ENCODE data around the gene UROC1. TPM values are rescaled to one million over a fixed set of nuclear protein-coding genes. Genes with fewer than 3 reads are reported as not detected.

The UROC1 gene
- total and polyA plus RNA-seq, 12 donors: 0.01 TPM; not detected in 11

- peaks cover 0 to 3% (median 0%) of the 10 kb centered on the region in 7 donors for H3K27me3 ChIP-seq
- no peak overlapping the region for H3K4me3 ChIP-seq
- TF ChIP-seq CTCF (IDR thresholded peaks at IDR 0.05): no peak
- H3K36me3 ChIP-seq: no peaks in the 10 kb centered on the region
- H3K4me1 ChIP-seq: peaks cover 0 to 11% (median 0%) of the 10 kb centered on the region in 9 donors
- ATAC-seq (no peak), DNase-seq (no peak)
- no peaks in the 10 kb centered on the region for H3K9me3 ChIP-seq
- 66 to 73% methylated on average over 22 of the region's 22 CpGs for WGBS, 2 donors
- intact Hi-C loops (cut with DNase I): no loop called here
- no peak overlapping the region for H3K27ac ChIP-seq
Measured at GRCh38 chr3:126510308-126510910, 7.2 kb downstream of the UROC1 start.

- Histone ChIP-seq H3K4me1 (peaks cover 0 to 11% (median 0%) of the 10 kb centered on the region in 9 donors), H3K4me3 (no peak overlapping the region), H3K27me3 (peaks cover 0 to 5% (median 0%) of the 10 kb centered on the region in 7 donors), H3K36me3 (no peaks in the 10 kb centered on the region), H3K27ac (no peak overlapping the region), H3K9me3 (no peaks in the 10 kb centered on the region)
- DNase-seq (no peak), ATAC-seq (no peak)
- TF ChIP-seq CTCF (IDR thresholded peaks at IDR 0.05): no peak
- 63 to 69% methylated on average over 18 of the region's 18 CpGs for WGBS, 2 donors
- intact Hi-C loops (cut with DNase I): no loop called here
Measured at GRCh38 chr3:126509597-126510307, 7.8 kb downstream of the UROC1 start.

- H3K36me3 ChIP-seq: no peaks in the 10 kb centered on the region
- intact Hi-C loops (cut with DNase I): no loop called here
- H3K4me1 ChIP-seq: peaks cover 0 to 11% (median 0%) of the 10 kb centered on the region in 9 donors
- no peak overlapping the region for H3K27ac ChIP-seq
- ATAC-seq (no peak), DNase-seq (no peak)
- 92 to 95% methylated on average over 4 of the region's 4 CpGs for WGBS, 2 donors
- H3K4me3 ChIP-seq: no peak overlapping the region
- no peaks in the 10 kb centered on the region for H3K9me3 ChIP-seq
- peaks cover 0 to 5% (median 0%) of the 10 kb centered on the region in 7 donors for H3K27me3 ChIP-seq
- no peak for TF ChIP-seq CTCF (IDR thresholded peaks at IDR 0.05)
Measured at GRCh38 chr3:126508564-126508964, 9.0 kb downstream of the UROC1 start.

- H3K36me3 ChIP-seq: no peaks in the 10 kb centered on the region
- intact Hi-C loops (cut with DNase I): no loop called here
- TF ChIP-seq CTCF (IDR thresholded peaks at IDR 0.05): no peak
- no peaks in the 10 kb centered on the region for H3K9me3 ChIP-seq
- no peak for DNase-seq
- WGBS, 2 donors: 84 to 93% methylated on average over 9 of the region's 9 CpGs
- ATAC-seq: no peak
- peaks cover 0 to 5% (median 0%) of the 10 kb centered on the region in 7 donors for H3K27me3 ChIP-seq
- H3K4me3 ChIP-seq: no peak overlapping the region
- no peak overlapping the region for H3K27ac ChIP-seq
- H3K4me1 ChIP-seq: peaks cover 0 to 8% (median 0%) of the 10 kb centered on the region in 9 donors
Measured at GRCh38 chr3:126507886-126508285, 9.7 kb downstream of the UROC1 start.
